GM21390 (cell line): Measurements from ENCODE around the gene EXT2.

ENCODE experiments used
- ATAC-seq: cut with Tn5 transposase; IDR thresholded peaks from one replicate; pipeline ENCODE4 v1.9.1; 2021; ENCODE audit not compliant: unreplicated experiment

The EXT2 gene

DNA sequence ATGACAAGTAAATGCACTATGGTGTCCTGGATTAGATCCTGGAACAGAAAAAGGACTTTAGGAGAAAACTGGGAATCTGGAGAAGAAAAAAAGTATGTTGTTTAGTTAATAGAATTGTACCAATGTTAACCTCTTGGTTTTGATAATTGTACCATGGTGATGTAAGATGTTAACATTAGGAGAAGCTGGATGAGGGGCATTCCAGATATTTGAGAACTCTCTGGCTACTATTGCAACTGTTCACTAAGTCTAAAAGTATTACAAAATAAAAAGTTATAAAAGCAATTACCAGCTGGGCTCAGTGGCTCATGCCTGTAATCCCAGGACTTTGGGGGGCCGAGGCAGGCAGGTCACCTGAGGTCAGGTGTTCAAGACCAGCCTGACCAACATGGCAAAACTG is 66.5 kb downstream of the EXT2 start:
- ATAC-seq: no peak

DNA sequence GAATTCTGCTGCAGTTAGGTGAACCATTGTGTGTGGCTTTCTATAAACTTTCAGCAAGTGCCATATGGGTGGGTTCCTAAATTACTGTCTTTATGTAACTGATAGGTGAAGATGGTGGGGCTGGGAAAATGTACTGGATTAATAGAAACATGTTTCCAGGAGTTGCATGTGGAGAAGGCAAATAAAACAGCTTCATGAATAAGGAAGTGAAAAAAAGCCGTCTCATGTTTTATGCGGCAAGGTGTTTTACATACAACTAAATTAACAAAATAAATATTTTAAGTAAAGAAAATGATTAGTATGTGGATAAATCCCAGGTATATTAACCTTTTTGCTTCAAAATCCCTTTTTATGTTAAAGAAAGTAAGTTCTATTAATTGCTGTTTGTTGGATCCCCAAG is 67.2 kb downstream of the EXT2 start:
- ATAC-seq: no peak

DNA sequence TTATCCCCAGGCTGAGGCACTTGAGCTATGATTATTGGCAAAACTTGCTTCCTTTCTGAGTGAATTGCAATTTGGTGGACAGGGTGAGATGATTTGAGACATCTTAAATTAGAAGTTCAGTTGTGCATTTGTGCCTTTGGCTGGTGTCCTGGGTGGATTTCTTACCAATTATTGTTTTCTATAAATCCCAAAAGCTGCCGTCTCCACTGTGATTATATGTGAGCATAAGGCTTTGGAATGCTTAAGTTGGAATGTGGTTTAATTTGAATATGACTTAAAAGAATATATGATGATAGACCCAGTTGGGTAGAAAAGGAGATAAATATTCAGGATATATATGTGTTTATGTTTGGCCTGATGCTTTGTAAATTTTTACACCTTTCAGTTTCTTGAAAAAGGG is 70.0 kb downstream of the EXT2 start:
- no peak for ATAC-seq

GRCh38 chr11:44167046-44167445 is 71.6 kb downstream of the EXT2 start:
- no peak for ATAC-seq

GRCh38 chr11:44171518-44171917 is 76.0 kb downstream of the EXT2 start:
- no peak for ATAC-seq

DNA sequence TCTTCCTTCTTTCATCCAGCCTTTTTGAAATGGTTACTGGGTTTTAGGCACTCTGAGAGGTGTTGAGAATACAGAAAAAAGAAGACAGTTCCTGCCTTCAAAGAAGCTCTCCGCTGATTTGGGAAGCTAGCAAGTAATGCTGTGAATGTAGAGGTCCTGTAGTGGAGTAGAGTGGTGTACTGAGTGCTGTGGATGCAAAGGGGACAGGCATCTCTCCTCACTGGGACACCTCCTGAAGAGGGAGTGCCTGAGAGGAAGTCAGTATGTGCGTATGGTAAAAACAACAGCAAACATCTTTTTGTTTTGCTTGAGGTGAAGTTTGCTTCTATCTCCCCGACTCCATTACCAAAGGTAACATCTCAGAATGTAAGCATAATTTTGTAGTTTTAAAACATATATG is 77.5 kb downstream of the EXT2 start:
- ATAC-seq: no peak

- no peak for ATAC-seq
These were observed 79.4 kb downstream of the EXT2 start for GRCh38 chr11:44174842-44175241.

DNA sequence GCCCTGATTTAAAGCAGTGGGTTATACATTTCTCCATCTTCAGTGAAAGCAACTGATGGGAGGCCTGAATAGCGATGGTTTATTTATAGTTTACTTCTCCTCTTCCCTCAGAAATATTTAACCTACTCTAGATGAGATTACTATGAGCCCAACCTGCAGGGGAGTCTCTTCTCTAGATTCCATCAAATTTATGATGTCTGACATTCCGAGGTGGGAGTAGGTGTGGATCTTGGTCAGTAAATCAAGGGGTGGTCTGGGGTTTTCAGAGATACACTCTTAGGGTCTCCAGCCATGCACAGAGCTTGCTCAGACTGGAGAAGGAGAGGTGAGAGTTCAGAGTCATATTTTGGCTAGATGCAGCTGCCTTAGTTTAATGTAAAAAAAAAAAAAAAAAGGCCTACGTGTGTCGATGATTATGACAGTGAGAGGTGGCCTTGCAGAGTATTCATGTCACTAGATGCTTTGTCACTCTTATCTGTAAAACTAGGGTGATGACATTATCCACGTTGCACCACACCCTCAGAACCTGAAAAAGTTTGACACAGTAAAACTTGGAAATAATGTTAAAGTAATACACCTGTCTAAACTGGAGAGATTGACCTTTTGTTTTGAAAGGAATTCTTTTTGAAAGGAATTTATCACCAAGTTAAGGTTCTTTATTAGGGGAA is 81.2 kb downstream of the EXT2 start:
- ATAC-seq: no peak

GRCh38 chr11:44177905-44178304 is 82.4 kb downstream of the EXT2 start:
- ATAC-seq: no peak

GRCh38 chr11:44178381-44178780 is 82.9 kb downstream of the EXT2 start:
- ATAC-seq: no peak

DNA sequence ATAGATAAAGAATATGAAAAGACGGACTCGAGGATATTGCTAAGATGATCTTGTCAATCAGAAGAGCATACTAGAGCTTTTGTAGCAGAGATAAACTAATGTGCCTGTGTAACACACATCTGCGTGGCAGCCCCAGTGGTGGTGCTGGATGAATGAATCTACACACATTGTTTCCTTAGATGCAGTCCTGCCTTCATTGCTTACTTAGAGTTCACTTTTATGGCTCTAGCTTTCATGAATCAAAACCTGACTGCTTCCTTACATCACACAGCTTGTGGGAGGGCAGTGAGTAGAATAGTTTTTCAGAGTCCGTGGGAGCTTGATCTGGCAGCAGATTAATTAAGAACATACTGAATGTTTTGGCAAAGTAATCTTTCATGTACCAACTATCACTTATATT is 83.7 kb downstream of the EXT2 start:
- ATAC-seq: no peak

GRCh38 chr11:44180107-44180506 is 84.6 kb downstream of the EXT2 start:
- no peak for ATAC-seq

DNA sequence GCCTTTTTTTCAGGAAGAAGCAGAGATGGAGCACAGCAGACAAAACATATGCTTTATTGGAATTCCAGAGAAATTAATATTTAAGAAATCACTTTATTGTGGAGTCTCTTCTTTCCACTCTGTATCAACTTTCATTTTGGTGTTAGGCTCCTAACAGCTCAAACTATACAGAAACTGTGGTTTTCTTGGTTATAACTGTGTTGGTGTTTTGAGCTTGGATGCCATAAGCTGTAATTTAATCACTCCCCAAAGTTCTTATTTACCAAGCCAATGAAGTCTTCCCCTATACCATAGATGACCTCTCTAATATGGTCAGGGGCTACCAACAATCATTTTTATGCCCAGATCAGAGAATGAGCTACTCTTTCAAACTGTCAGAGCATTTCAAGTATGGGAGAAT is 90.0 kb downstream of the EXT2 start:
- ATAC-seq: no peak

GRCh38 chr11:44186321-44186930 is 90.9 kb downstream of the EXT2 start:
- no peak for ATAC-seq

- ATAC-seq: no peak
These were observed 93.2 kb downstream of the EXT2 start for GRCh38 chr11:44188643-44189042.

DNA sequence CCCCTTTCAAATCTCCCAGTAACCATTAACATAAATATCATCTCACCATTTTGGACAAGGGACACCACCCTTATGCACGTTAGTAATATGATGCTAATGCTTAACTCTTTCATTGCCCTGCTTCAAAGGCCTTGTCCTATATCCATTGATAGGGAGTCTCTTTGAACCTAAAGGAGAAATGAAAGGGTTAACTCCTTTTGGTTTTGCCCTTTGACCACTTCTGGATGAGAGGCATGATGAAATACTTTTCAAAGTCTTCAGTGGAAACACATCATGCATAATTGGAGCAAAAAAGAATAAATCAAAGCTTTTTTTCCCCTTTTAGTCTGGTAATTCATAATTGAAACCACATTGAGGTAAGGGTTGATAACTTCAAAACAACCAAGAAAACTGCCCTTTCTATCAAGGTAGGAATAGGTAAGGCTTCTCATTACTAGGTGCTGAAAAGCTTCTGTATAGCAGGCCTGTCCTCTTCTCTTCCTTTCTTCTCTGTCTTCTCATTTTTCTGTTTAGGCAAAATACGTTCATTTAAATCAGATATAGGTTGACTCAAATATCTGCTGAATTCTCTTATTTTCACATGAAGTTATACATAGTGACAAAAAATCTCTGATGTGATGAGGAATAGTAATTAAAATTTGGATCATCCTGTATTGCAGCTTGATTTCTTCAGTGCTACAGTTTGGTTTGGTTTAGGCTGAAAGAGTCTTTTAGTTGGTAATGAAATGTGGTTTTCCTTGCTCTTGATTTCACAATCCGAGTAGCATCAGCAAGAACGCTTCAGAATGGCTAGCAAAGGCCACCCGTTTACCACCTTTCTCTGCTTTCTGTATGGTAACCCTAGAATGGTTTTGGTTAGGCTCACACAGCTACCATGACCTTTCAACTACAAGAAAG is 94.8 kb downstream of the EXT2 start:
- ATAC-seq: no peak

- ATAC-seq: no peak
These were observed 95.4 kb downstream of the EXT2 start for GRCh38 chr11:44190883-44191230.

DNA sequence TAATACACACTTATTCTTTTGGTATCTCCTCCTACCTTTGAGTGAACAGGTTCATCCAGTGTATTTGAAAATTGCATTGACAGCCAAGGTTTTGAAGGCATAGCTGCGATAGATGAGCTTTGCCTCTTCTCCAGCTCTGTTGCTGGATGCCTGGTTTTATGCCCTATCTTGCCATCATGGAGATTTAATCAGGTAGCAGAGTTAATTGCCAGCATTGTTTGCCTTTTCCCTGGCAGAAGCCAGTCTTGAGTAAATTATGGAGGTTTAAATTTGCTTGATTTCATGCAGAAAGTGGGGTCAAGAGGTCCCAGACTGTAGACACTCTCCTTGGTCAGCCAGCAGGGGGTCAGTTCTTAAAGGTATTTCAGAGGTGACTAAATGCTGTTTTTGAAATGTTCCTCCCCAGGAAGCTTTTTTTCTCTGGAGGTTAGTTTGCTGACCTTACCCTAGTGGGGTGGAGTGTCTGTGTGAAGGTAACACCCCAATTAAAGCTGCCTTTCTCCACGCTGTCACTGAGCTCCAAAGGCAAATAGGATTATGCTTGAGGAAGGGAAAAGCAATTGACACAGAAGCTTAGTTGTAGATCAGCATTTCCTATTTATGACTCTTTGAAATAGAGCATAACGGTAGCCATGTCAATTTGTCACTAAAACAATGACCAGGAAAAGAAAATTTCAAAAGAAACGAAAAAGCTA is 96.0 kb downstream of the EXT2 start:
- no peak for ATAC-seq

- ATAC-seq: no peak
These were observed 96.5 kb downstream of the EXT2 start for GRCh38 chr11:44192017-44192385.

DNA sequence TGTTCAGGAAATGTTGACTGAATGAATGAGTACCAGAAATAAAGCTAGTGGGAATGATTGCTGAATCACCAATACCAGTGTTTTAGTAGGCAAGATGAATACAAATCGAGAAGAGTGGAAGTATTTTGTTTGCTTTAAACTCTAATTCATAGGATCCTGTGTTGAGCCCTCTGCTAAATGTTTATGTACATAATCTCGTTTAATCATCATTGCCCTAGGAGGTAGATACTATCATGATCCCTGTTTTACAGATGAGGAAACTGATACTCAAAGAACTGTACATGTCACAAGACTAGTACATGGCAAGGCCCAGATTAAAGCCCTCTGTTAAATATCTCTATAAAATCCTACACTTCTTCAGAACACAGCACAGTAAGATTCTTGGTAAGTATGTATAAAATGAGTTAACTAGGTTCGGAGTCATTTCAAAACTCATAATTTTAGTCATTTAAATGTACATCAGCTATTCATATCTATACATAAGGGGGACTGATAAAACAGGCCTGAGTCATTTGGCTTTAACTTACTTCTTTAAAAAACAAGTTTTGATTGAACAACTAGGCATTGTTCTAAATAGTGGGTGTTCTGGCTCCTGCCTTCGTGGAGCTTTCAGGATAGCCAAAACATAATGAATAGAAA is 97.1 kb downstream of the EXT2 start:
- ATAC-seq: no peak

- ATAC-seq: no peak
These were observed 98.4 kb downstream of the EXT2 start for GRCh38 chr11:44193856-44194255.
